OCI-M2 (cell line): ENCODE measurements around the gene ZNF175.
A peak's percentile ranks its signal among the peaks of the same experiment; 100 is the strongest.

Experiments used
- DNase-seq: peaks from one replicate; lab custom pipeline; 2025; ENCODE audit not compliant: unreplicated experiment; lab: John Stamatoyannopoulos, UW

The ZNF175 gene

DNA sequence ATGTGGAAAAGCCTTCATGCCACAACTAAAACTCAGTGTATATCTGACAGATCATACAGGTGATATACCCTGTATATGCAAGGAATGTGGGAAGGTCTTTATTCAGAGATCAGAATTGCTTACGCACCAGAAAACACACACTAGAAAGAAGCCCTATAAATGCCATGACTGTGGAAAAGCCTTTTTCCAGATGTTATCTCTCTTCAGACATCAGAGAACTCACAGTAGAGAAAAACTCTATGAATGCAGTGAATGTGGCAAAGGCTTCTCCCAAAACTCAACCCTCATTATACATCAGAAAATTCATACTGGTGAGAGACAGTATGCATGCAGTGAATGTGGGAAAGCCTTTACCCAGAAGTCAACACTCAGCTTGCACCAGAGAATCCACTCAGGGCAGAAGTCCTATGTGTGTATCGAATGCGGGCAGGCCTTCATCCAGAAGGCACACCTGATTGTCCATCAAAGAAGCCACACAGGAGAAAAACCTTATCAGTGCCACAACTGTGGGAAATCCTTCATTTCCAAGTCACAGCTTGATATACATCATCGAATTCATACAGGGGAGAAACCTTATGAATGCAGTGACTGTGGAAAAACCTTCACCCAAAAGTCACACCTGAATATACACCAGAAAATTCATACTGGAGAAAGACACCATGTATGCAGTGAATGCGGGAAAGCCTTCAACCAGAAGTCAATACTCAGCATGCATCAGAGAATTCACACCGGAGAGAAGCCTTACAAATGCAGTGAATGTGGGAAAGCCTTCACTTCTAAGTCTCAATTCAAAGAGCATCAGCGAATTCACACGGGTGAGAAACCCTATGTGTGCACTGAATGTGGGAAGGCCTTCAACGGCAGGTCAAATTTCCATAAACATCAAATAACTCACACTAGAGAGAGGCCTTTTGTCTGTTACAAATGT lies 16.4 kb downstream of the ZNF175 start:
- DNase-seq: no peak

DNA sequence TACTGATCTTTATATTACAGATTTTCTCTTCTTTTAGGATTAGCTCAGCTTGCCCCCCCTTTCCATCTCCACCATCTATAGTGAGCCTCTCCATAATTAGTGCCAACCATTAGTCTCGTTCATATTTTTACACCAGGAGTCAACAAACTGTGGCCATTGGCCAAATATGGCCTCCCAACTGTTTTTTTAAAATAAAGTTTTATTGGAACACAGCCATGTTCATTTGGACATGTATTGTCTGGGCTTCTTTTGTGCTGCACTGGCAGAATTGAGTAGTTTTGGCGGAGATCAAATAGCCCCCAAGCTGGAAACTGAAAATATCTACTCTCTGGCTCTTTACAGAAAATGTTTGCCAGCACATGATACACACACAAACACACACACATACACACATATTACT lies 18.4 kb downstream of the ZNF175 start:
- DNase-seq: no peak

DNA sequence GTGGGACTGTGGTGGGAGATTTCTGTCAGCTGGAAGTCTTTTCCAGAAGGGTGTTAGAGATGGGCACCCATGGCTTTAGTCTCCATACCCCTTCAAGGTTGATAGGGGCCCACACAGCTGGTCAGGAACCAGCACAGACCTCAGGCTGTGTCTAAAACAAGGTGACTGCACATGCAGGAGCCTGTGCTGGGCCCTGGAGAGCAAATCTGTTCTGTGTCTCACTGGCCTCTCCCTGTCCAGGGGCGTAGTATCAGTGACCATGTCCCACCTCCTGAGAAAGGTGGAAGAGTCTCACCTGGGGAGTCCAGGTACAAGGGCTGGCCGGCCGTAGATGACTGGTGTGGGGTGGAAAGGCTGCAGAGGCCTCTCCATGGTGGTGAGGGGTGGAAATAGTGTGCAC lies 19.4 kb downstream of the ZNF175 start:
- DNase-seq: no peak

DNA sequence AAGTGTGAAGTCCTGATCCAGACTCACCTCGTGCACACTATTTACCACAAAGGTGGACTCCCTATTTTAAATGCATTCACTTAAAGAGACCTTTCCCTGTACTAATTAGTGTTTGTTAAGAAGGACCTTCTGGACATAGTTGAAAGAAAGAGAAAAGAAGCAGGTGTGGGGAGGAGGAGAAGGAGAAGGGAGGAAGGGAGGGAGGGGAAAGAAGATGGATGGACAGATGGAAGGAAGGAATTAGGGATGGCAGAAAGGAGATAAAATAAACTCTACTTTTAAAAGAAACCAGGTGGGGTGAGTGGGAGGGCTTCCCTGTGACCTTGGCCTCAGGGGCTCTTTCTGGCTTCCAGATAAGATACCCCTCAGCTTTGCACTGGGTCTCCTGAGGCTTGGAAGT lies 21.4 kb downstream of the ZNF175 start:
- DNase-seq: no peak

DNA sequence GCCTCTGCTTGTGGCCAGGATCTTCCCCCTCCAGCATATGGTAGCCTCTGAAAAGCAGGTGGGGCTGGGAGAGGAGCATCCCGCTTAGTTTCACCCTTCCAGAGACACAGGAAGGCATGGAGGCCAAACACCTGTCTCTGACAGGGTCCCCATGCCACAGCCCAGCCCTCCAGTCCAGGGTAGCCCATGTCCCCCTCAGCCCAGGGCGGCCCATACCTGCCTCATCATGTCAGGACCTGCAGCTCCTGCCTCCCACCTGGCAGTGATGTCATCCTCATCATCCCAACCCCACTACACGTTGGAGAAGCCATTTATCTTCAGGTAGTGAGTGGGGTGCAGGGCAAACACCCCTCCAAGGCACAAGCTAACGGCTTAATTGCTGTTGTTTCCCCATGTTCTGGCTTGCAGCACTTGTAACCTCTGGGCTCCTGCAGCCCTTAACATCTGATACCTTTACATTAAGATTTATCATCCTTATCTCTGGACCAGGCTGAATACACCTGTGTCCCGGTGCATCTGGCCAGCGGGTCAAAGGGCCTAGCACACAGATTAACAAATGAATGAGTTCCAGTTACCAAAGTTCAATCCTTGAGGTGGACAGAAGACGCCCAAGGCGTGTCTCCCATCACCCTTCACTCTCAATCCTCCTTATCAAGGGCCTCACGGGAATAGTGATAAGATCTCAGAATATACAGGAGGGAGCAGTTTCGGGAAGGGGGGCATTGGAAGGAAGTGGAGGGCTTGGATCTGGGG lies 22.2 kb downstream of the ZNF175 start:
- DNase-seq: no peak

DNA sequence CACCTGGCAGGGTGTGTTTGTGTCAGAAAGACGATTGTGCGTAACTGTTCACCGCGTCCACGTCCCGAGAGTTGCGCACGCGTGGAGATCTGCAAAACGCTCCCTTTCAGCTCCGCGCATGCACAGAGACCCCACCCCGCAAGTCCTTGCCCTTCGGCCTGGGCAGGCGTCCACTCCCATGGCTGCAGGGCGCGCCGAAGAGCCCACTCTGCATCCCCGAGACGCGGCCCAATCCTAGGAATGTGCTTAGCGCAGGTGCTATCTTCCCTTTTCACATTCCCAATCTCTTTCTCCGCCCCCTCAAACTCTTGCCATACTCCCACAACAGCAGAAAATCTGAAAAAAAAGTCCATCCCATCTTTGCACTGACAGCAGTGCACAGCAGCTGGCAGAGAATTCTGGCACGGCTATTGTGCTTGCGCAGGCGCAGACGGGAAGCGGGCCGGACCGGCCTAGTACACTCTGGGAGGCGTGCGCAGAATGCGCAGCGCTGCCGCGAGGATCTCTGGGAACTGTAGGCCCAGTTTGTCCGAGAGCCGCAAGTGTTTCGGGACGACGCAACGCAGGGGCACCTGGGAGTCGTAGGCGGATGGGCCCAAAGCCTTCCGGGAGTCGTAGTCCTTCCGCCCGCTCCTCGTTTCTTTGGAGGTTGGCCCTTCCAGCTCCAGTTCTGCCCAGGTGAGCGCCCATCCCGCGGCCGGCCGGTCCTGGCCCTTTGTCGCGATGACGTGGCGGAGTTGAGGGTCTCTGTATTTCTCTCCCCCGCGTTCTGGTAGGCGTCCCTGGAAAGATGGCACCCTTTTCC lies 23.1 kb downstream of the ZNF175 start:
- peak; percentile 96 for DNase-seq

DNA sequence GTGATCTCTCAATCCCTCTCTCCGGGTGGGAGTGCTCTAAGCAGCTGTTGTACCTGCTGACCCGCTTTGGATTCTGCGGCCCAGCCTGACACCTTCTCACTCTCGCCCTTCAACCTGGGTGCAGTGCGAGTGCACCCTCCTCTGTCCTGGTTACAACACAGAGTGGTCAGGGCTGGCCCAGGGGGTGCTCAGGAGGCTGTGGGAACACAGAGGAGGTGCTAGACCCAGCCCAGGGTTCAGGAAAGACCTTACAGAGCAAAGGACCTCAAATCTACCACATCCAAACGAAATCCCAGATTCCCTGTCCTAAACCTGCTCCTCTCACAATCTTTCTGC lies 23.7 kb downstream of the ZNF175 start:
- DNase-seq: no peak

DNA sequence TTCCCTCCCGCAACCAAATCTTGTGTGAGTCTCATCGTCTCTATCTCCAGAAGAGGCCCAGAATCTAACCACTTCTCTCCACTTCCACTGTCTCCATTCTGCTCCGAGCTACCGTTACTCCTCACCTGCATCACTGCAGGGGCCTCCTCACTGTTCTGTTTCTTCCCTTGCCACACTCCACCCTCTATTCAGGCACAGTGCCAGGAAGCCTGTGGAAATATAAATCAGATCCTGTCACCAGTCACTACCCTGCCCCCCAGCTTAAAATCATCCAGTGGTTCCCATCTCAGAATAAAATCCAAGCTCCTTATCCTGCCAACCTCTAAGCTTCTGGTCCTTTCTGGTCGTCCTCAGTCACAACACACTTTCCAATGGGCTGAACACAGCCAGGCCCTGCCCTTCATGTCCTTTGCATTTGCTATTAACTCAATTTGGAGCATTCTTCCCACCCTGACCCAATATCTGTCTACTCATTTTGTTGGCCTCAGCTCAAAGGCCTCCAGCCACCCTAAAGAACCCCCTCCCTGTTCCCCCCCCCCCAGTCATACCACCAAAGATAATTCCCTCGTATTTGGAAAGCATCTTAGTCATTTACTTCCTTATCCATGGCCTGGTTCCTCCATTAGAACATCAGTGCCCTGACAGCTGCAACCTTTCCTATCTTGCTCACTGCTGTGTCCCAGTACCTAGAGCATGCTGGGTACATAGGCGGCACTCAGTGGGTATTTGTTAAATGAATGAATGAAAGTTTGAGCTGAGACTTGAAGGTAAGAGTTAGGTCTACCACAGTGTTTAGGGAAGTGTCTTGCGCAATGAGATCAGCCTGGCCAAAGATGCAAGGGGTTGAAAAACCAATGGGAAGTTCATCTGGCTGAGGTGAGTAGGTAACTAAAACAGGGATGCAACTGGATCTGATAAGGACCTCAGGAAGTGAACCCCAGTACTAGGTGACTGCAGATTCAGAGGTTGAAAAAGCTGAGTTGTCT lies 24.4 kb downstream of the ZNF175 start:
- DNase-seq: no peak

DNA sequence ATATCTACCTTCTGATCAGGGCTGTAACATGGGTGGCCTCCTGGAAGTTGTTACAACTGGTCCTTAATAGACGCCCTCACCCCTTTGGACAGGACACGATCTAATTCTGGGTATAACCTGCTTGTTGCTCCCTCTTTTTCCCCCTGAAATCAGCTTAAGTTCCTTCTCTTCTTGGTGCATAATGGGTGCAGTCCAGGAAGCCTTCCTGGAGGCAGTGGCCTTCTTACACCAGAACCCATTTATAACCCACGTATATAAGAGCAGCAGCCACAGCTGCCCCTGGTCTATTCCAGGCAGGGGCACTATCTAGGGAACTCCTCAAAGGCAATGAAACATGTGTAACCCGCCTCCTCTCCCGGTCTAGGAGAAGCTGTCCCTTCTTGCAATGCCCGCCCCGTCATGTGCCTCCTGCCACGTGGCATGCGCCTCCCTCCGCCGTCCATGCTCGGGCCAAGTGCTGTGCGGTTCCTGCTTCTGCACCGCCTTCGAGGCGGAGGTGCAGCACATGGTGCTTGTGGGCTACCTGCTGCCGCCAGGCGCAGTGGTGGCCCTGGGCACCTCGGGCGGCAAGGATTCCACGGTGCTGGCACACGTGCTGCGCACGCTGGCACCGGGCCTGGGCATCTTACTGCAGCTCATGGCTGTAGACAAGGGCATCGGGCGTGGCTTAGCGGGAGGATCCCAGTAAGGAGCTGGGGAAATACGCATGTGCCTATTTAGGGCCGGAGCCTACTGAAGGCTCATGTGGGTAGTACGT lies 27.3 kb downstream of the ZNF175 start:
- no peak for DNase-seq

DNA sequence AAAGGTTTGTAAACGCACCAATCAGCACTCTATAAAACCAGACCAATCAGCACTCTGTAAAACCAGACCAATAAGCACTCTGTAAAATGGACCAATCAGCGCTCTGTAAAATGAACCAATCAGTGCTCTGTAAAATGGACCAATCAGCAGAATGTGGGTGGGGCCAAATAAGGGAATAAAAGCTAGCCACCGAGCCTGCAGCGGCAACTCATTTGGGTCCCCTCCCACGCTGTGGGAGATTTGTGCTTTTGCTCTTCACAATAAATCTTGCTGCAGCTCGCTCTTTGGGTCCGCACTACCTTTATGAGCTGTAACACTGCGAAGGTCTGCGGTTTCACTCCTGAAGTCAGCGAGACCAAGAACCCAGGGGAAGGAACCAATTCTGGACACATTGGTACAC lies 28.0 kb downstream of the ZNF175 start:
- no peak for DNase-seq

DNA sequence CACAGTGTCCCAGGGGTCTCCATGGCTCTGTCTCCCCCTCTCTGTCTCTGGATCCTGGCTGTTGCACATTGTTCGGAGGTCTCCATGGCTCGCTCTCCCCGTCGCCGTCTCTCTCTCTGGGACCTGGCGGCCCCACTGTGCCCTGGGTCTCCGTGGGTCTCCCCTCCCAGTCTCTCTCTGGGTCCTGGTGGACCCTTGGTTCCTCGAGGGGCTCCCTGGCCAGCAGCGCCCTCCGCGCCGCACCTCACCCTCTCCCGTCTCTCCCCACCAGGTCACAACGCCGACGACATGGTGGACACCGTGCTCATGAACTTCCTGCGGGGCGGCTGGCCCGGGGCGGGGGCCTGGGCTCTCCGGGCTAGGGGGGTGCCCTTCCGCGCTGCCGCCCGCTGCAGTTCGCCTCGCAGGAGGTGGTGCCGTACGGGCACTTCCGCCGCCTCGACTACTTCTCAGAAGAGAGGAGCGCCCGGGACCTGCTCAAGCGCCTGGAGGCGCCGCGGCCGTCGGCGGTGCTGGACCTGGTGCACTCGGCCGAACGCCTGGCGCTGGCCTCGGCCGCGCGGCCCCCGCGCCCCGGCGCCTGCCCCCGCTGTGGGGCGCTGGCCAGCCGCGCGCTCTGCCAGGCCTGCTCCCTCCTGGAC lies 30.0 kb downstream of the ZNF175 start:
- no peak for DNase-seq

DNA sequence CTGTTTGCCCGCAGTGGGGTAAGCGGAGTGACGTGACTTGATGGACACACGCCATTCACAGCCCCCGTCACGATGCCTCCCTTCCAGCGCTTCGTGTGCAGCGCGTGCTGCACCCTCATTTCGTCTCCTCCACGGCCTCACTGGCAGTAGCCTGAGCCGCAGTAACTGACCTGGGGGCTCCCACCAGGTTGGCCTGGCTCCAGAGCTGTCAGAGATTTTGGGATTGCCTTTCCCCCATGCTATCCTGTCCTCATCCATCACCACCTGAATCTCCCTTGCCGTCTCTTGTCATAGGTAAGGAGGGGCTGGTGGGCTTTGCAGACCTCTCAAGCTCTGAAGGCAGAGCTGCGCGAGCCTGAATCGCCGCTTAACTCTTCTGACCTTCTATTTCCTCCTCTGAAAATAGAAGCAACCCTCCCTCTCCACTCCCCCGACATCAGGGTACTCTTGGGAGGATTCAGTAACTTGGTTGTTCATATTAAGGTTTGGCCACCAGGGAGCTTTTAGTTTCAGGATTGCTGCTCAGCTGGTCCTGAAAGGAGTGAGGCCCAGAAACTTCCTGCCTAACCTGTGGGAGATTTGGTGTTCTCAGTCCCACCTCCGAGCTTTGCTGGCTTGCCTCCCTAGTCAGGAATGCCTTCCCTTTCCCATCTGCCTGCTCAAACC lies 31.2 kb downstream of the ZNF175 start:
- no peak for DNase-seq

DNA sequence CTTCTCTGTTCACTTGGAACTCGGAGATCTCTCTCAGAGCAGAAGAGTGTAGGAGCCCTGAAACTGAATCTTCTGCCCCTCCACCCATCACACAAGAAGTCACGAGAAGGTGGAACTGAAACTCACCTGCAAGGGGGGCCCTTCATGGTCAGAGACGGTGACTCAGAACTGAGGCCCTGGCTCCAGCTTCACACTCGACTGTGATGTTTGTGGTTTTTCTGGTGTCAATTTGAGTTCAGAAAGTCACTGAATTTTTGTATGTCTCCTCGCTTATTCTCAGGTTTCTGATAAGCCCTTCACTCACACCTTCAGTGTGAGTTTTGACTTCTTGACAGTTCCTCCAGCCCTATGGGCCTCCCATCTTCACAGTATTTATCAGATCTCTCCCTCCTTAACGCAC lies 36.0 kb downstream of the ZNF175 start:
- DNase-seq: no peak

DNA sequence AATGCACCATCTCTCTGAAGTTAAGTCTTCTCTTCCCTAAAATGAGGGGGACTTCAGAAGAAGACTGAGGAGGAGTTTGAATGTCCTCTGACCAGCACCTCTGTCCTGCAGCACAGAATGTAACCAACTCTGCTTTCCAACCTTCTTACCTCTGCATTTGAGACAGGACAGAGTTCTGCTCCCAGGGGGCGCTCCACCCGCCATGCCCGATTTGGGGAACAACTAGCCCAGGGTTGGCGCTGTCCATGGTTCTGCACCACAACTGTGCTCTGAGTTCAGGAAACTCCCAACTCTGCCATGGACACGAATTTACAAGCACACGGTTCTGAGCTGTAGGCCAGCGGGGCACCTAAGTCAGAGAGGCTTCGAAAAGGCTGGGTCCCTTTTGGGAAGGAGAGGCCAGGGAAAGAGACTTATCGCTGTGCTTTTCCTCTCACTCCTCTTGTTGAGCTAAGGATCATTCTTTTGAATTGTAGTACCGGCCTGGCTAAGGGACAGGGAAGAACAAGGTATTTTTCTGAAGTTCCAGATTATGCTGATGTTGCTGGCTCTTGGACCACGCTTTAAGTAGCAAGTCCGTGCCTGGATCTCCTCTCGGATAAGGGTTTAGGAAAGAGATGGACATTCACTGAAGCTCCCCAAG lies 37.0 kb downstream of the ZNF175 start:
- DNase-seq: peak; percentile 59

DNA sequence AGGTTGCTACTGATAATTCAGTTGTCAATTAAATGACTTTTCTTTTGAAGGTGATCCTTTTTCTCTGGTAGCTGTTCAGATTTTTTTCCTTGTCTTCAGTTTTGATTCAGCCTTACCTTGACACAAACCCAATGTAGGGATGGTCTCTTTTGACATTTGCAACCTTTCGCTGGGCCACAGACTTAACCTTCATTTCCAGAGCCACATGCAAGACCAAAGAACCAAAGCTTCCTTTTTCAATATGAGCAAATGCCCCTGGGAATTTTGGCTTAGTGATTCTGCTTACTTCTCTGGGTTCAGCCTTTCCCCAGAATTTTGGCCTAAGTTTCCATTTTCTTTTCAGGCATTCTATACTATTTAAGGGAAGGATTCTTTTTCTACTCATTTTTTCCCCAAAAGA lies 39.5 kb downstream of the ZNF175 start:
- no peak for DNase-seq

DNA sequence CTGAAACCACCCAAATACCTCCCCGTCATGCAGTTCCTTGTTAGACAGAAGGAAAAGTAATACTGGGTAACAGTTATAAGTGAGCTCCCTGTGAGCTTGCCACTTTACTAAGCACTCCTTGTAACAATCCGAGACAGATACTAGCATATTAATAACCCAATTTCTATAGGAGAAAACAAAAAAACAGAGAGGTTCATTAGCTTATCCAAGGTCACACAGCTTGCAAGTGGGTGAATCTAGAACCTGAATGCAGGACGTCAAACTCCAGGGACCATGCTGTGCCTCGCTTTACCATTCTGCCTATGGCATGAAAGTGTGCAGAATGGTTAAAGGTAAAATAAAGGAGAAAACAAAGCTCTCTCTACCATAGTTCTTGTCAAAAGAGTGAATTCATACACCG lies 43.7 kb downstream of the ZNF175 start:
- no peak for DNase-seq

DNA sequence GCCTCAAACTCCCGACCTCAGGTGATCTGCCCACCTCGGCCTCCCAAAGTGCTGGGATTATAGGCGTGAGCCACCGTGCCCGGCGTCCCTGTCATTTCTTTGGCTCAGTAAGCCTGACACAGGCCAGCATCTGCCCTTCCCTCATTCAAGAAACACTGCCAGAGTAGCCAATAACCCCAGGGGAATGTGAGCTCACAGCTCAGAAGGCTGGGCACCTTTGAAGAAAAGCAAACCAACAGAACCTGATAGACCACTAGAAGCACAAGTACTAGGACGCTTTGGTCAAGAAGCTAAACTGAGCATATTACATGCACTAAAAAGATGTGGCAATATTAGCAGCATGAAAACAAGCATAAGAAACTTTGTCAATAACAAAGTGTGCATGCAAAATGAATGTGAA lies 44.9 kb downstream of the ZNF175 start:
- DNase-seq: no peak

DNA sequence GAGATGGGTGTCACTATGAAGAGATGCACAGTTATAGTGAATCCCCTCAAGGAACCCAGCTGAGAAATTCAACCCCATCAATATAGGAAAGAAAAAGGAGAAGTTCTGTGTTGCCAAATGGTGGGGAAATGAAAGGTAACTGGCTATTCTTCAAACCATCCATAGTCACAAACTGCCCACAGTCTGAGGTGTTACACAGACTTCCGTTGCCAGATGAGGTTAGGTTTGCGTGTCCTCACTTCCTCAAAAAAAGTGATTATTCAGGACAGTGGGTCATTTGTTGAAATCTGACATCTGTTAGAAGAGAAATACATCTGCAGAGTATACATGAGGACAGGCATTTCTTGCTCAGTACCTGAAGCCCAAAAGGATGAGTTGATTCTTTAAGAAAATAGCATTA lies 50.1 kb downstream of the ZNF175 start:
- no peak for DNase-seq
